WTC11 (cell line): ENCODE results near the gene IRF7. TPM values are rescaled to one million over a fixed set of nuclear protein-coding genes. Genes with fewer than 3 reads are reported as not detected.

Source experiments
- ATAC-seq: fragments of 200-7000 bp; cut with Tn5 transposase; 2 replicates; pipeline ENCODE4 v1.10.0; 2021; ENCODE audit warnings: mild to moderate bottlenecking, moderate library complexity
- CTCF ChIA-PET: fragments of 300-600 bp; sonication (Branson Sonifier 250); formaldehyde crosslinking; loops from one replicate; lab custom pipeline; 2021; ENCODE audit warnings: antibody characterized with exemption; lab: Charles Lee
- POLR2A ChIA-PET: fragments of 350-600 bp; sonication (Branson Sonifier 250); formaldehyde crosslinking; loops from one replicate; lab custom pipeline; 2021; ENCODE audit warnings: antibody characterized with exemption; lab: Charles Lee
- DNase-seq: peaks from one replicate; pipeline ENCODE4 v3.0.0; 2021; ENCODE audit warnings: low spot score
- H3K27ac Mint-ChIP-seq: 2 replicates; pipeline ENCODE4 v1.8.0; 2021; ENCODE audit warnings: mixed read lengths
- H3K27me3 Mint-ChIP-seq: 2 replicates; pipeline ENCODE4 v1.8.0; 2021; ENCODE audit warnings: low read depth, mild to moderate bottlenecking, moderate library complexity, mixed read lengths
- H3K36me3 Mint-ChIP-seq: 2 replicates; pipeline ENCODE4 v1.8.0; 2021; ENCODE audit warnings: mixed read lengths
- H3K4me1 Mint-ChIP-seq: 2 replicates; pipeline ENCODE4 v1.8.0; 2022; ENCODE audit warnings: mixed read lengths
- H3K4me3 Mint-ChIP-seq: 2 replicates; pipeline ENCODE4 v1.8.0; 2021; ENCODE audit warnings: mild to moderate bottlenecking, moderate library complexity, mixed read lengths
- H3K9me3 Mint-ChIP-seq: 2 replicates; pipeline ENCODE4 v1.8.0; 2021; ENCODE audit warnings: mixed read lengths
- ATF1 ChIP-seq: sonication (generic); formaldehyde crosslinking; IDR thresholded peaks from 2 replicates; pipeline ENCODE4 v1.8.1; 2023; ENCODE audit warnings: mild to moderate bottlenecking, moderate library complexity, missing genetic modification reagents
- CBFB ChIP-seq: sonication (generic); formaldehyde crosslinking; IDR thresholded peaks from 2 replicates; pipeline ENCODE4 v1.8.1; 2022; ENCODE audit warnings: mild to moderate bottlenecking, low read depth, missing genetic modification reagents
- CREM ChIP-seq: sonication (generic); formaldehyde crosslinking; IDR thresholded peaks from 2 replicates; pipeline ENCODE4 v1.8.1; 2022; ENCODE audit warnings: mild to moderate bottlenecking, missing genetic modification reagents, moderate library complexity
- ETV6 ChIP-seq: sonication (generic); formaldehyde crosslinking; IDR thresholded peaks from 2 replicates; pipeline ENCODE4 v1.8.1; 2022; ENCODE audit warnings: mild to moderate bottlenecking, missing genetic modification reagents
- FOXJ3 ChIP-seq: sonication (generic); formaldehyde crosslinking; IDR thresholded peaks from 2 replicates; pipeline ENCODE4 v1.9.0; 2021; ENCODE audit warnings: missing genetic modification reagents, mild to moderate bottlenecking, borderline replicate concordance
- GTF2I ChIP-seq: fragments of 250-450 bp; sonication (Bioruptor Pico); conservative IDR thresholded peaks from 2 replicates; pipeline ENCODE4 v1.4.0; 2021; ENCODE audit warnings: mild to moderate bottlenecking
- MXD4 ChIP-seq: fragments of 250-450 bp; sonication (Bioruptor Pico); IDR thresholded peaks from 2 replicates; pipeline ENCODE4 v1.8.0; 2021; ENCODE audit warnings: mild to moderate bottlenecking, moderate library complexity, borderline replicate concordance
- MYBL2 ChIP-seq: sonication (generic); formaldehyde crosslinking; IDR thresholded peaks from 2 replicates; pipeline ENCODE4 v1.8.1; 2023; ENCODE audit warnings: mild to moderate bottlenecking, moderate library complexity, missing genetic modification reagents
- NFATC4 ChIP-seq: fragments of 250-450 bp; sonication (Bioruptor Pico); IDR thresholded peaks from 2 replicates; pipeline ENCODE4 v1.9.0; 2021; ENCODE audit warnings: mild to moderate bottlenecking
- RELA ChIP-seq: sonication (generic); formaldehyde crosslinking; IDR thresholded peaks from 2 replicates; pipeline ENCODE4 v1.8.1; 2022; ENCODE audit warnings: missing genetic modification reagents, mild to moderate bottlenecking, borderline replicate concordance
- SMAD3 ChIP-seq: sonication (generic); formaldehyde crosslinking; IDR thresholded peaks from 2 replicates; pipeline ENCODE4 v1.8.0; 2022; ENCODE audit warnings: missing genetic modification reagents, mild to moderate bottlenecking, borderline replicate concordance
- TP53 ChIP-seq: sonication (generic); formaldehyde crosslinking; IDR thresholded peaks from 2 replicates; pipeline ENCODE4 v1.8.1; 2023; ENCODE audit warnings: mild to moderate bottlenecking, missing genetic modification reagents
- ZMAT4 ChIP-seq: fragments of 250-450 bp; sonication (Bioruptor Pico); IDR thresholded peaks from 2 replicates; pipeline ENCODE4 v1.9.0; 2021; ENCODE audit warnings: mild to moderate bottlenecking
- ZNF121 ChIP-seq: sonication (generic); formaldehyde crosslinking; IDR thresholded peaks from 2 replicates; pipeline ENCODE4 v1.8.0; 2023; ENCODE audit warnings: missing genetic modification reagents
- ZNF138 ChIP-seq: sonication (generic); formaldehyde crosslinking; conservative IDR thresholded peaks from 2 replicates; pipeline ENCODE4 v1.8.1; 2022; ENCODE audit warnings: mild to moderate bottlenecking, moderate library complexity, missing genetic modification reagents
- ZNF219 ChIP-seq: sonication (generic); formaldehyde crosslinking; IDR thresholded peaks from 2 replicates; pipeline ENCODE4 v1.8.0; 2023; ENCODE audit warnings: missing genetic modification reagents, mild to moderate bottlenecking, borderline replicate concordance
- ZNF232 ChIP-seq: sonication (generic); formaldehyde crosslinking; IDR thresholded peaks from 2 replicates; pipeline ENCODE4 v1.8.0; 2022; ENCODE audit warnings: mild to moderate bottlenecking, missing genetic modification reagents
- ZNF281 ChIP-seq: sonication (generic); formaldehyde crosslinking; IDR thresholded peaks from 2 replicates; pipeline ENCODE4 v1.8.0; 2023; ENCODE audit warnings: mild to moderate bottlenecking, missing genetic modification reagents
- ZNF396 ChIP-seq: fragments of 250-450 bp; sonication (Bioruptor Pico); IDR thresholded peaks from 2 replicates; pipeline ENCODE4 v1.8.0; 2021; ENCODE audit warnings: mild to moderate bottlenecking, moderate library complexity, borderline replicate concordance
- ZNF671 ChIP-seq: fragments of 250-450 bp; sonication (Bioruptor Pico); IDR thresholded peaks from 2 replicates; pipeline ENCODE4 v1.8.0; 2021; ENCODE audit warnings: mild to moderate bottlenecking
- total RNA-seq: library from RNA; stranded (reverse); gene quantifications from 3 replicates; pipeline ENCODE4 v1.2.3, GENCODE V29; 2021
- TF ChIP-seq, protein P1 (sequence below): fragments of 250-450 bp; sonication (Bioruptor Pico); conservative IDR thresholded peaks from 2 replicates; pipeline ENCODE4 v1.9.0; 2021; ENCODE audit warnings: mild to moderate bottlenecking
- TF ChIP-seq, protein P2 (sequence below): sonication (generic); formaldehyde crosslinking; IDR thresholded peaks from 2 replicates; pipeline ENCODE4 v1.8.0; 2022; ENCODE audit warnings: mild to moderate bottlenecking, missing genetic modification reagents
- TF ChIP-seq, protein P3 (sequence below): sonication (generic); formaldehyde crosslinking; IDR thresholded peaks from 2 replicates; pipeline ENCODE4 v1.8.1; 2023; ENCODE audit warnings: mild to moderate bottlenecking, moderate library complexity, missing genetic modification reagents
- TF ChIP-seq, protein P4 (sequence below): sonication (generic); formaldehyde crosslinking; IDR thresholded peaks from 2 replicates; pipeline ENCODE4 v1.8.0; 2022; ENCODE audit warnings: mild to moderate bottlenecking, missing genetic modification reagents

Gene IRF7
- total RNA-seq, 1 experiment from 2014 or later = 11.1 TPM

- TF ChIP-seq, protein P1, sequence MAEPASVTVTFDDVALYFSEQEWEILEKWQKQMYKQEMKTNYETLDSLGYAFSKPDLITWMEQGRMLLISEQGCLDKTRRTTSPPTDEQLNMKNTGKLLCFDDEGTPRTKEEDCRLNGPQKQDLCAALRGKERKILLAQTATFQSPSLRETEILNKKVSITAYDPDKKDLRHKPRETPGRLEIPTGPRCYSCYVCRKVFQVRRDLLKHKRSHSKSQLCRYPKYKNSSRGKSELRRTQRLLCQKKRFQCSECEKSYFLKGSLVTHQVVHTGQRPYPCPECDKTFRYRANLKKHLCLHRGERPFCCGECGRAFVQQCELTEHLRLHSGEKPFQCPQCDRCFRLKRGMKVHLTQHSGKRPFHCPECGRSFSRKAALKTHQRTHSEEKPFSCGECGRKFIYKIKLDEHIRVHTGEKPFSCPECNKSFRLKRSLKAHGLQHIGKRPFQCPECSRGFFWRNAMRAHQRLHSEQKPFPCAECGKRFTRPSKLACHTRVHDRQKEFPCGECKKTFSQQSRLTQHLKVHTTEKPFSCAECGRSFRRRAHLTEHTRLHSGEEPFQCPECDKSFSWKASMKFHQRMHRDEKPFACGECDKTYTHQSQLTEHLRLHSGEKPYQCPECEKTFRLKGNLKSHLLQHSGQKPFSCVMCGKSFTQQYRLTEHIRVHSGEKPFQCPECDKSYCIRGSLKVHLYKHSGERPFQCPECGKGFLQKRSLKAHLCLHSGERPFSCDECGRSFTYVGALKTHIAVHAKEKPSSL (CRISPR knock-in tag) = no peak
- TF ChIP-seq MYBL2 (CRISPR knock-in tag) (no peak), ZNF232 (CRISPR knock-in tag) (peak; percentile 82; the same call in 1 of the 2 replicates), ETV6 (no peak), ZNF396 (CRISPR knock-in tag) (no peak), CBFB (CRISPR knock-in tag) (no peak), ATF1 (CRISPR knock-in tag) (no peak), ZNF121 (CRISPR knock-in tag) (no peak), ZMAT4 (CRISPR knock-in tag) (no peak), CREM (CRISPR knock-in tag) (no peak), ZNF219 (CRISPR knock-in tag) (no peak), SMAD3 (CRISPR knock-in tag) (peak; percentile 25; the same call in 1 of the 2 replicates)
- TF ChIP-seq, protein P2, sequence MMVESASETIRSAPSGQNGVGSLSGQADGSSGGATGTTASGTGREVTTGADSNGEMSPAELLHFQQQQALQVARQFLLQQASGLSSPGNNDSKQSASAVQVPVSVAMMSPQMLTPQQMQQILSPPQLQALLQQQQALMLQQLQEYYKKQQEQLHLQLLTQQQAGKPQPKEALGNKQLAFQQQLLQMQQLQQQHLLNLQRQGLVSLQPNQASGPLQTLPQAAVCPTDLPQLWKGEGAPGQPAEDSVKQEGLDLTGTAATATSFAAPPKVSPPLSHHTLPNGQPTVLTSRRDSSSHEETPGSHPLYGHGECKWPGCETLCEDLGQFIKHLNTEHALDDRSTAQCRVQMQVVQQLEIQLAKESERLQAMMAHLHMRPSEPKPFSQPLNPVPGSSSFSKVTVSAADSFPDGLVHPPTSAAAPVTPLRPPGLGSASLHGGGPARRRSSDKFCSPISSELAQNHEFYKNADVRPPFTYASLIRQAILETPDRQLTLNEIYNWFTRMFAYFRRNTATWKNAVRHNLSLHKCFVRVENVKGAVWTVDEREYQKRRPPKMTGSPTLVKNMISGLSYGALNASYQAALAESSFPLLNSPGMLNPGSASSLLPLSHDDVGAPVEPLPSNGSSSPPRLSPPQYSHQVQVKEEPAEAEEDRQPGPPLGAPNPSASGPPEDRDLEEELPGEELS = 0 out of 2 replicates have a peak, but pooled peaks have one; percentile 24
- TF ChIP-seq, protein P3, sequence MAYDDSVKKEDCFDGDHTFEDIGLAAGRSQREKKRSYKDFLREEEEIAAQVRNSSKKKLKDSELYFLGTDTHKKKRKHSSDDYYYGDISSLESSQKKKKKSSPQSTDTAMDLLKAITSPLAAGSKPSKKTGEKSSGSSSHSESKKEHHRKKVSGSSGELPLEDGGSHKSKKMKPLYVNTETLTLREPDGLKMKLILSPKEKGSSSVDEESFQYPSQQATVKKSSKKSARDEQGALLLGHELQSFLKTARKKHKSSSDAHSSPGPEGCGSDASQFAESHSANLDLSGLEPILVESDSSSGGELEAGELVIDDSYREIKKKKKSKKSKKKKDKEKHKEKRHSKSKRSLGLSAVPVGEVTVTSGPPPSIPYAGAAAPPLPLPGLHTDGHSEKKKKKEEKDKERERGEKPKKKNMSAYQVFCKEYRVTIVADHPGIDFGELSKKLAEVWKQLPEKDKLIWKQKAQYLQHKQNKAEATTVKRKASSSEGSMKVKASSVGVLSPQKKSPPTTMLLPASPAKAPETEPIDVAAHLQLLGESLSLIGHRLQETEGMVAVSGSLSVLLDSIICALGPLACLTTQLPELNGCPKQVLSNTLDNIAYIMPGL (CRISPR knock-in tag) = no peak
These were observed at the start of gene IRF7 (continued) for GRCh38 chr11:615504-616319.

DNA sequence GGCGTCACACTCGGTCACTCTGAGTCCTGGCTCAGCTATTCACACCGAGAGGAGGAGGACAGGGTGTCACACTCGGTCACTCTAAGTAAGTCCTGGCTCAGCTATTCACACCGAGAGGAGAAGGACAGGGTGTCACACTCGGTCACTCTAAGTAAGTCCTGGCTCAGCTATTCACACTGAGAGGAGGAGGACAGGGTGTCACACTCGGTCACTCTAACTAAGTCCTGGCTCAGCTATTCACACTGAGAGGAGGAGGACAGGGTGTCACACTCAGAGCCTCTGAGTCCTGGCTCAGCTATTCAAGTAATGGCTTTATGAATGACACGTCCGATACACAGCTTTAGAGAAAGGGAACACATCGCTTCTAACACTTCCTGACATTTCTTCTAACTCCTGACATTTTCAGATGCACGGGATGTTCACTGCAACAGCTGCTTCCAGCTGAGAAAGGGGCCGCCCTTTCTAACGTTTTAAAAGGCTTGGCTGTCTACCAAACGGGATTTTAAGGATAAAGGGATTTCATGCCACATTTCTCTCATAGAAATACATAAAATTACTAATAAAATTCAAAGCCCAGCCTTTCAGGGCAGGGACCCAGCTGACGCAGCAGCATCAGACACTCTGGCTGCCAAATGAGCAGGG lies 49.4 kb upstream of the IRF7 start:
- no peak for DNase-seq
- no peak overlapping the region for H3K4me3 Mint-ChIP-seq
- POLR2A ChIA-PET = no interaction called here
- no peaks in the 10 kb centered on the region for H3K27me3 Mint-ChIP-seq
- ATAC-seq = no peak
- H3K9me3 Mint-ChIP-seq = 0 out of 2 replicates have a peak, but pooled peaks cover 3% of the 10 kb centered on the region
- no peak overlapping the region; the same call in 1 of the 2 replicates for H3K27ac Mint-ChIP-seq
- no peaks in the 10 kb centered on the region for H3K4me1 Mint-ChIP-seq
- H3K36me3 Mint-ChIP-seq = peaks cover 30% of the 10 kb centered on the region
- CTCF ChIA-PET = interaction anchor here (0.9 to 1.2 kb wide), 2 partner anchors 32 to 63 kb away, joined by 3 read pairs; no protein-coding TSS in a partner anchor
- TF ChIP-seq ZNF281 (CRISPR knock-in tag) (no peak), FOXJ3 (CRISPR knock-in tag) (no peak), ZNF138 (CRISPR knock-in tag) (no peak), ZNF671 (no peak), TP53 (CRISPR knock-in tag) (no peak), NFATC4 (CRISPR knock-in tag) (no peak), MXD4 (CRISPR knock-in tag) (no peak), GTF2I (CRISPR knock-in tag) (no peak), ZNF232 (CRISPR knock-in tag) (no peak), RELA (CRISPR knock-in tag) (no peak)
- TF ChIP-seq, protein P4, sequence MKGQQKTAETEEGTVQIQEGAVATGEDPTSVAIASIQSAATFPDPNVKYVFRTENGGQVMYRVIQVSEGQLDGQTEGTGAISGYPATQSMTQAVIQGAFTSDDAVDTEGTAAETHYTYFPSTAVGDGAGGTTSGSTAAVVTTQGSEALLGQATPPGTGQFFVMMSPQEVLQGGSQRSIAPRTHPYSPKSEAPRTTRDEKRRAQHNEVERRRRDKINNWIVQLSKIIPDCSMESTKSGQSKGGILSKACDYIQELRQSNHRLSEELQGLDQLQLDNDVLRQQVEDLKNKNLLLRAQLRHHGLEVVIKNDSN (CRISPR knock-in tag) = no peak
